Keratinocyte (primary cell): ENCODE measurements around the gene MAGEF1. TPM values are rescaled to one million over a fixed set of nuclear protein-coding genes. Genes with fewer than 3 reads are reported as not detected.

Source experiments
- DNase-seq: peaks from one replicate; pipeline ENCODE4 v3.0.0-alpha.2; 2011; ENCODE audit warnings: low read depth, missing footprints, low spot score
- FAIRE-seq: peaks from 2 replicates; lab custom pipeline; 2011; peaks lifted over from hg19 to GRCh38; lab: Jason Lieb, UNC
- H2AFZ ChIP-seq: 2 replicates; pipeline ENCODE4 v1.6.0; 2012; ENCODE audit warnings: low read length, control low read depth, inconsistent platforms; ENCODE audit not compliant: control insufficient read depth
- H3K27ac ChIP-seq: 2 replicates; pipeline ENCODE4 v1.5.1; 2011; ENCODE audit warnings: low read length; ENCODE audit not compliant: control insufficient read depth, insufficient read depth
- H3K27me3 ChIP-seq: 3 replicates; pipeline ENCODE4 v1.6.0; 2011; ENCODE audit warnings: low read length; ENCODE audit not compliant: control insufficient read depth, insufficient read depth; ENCODE audit errors: extremely low read depth
- H3K36me3 ChIP-seq, 2 experiments: 2 replicates in 1 of 2; 3 replicates in 1 of 2; pipeline ENCODE4 v1.5.1; 2011; ENCODE audit warnings: low read length in 2 of 2, mild to moderate bottlenecking in 1 of 2; ENCODE audit not compliant: control insufficient read depth in 2 of 2, insufficient read depth in 2 of 2; ENCODE audit errors: extremely low read depth in 1 of 2
- H3K4me1 ChIP-seq: 3 replicates; pipeline ENCODE4 v1.5.1; 2011; ENCODE audit warnings: low read length; ENCODE audit not compliant: control insufficient read depth, insufficient read depth; ENCODE audit errors: extremely low read depth
- H3K4me2 ChIP-seq: 3 replicates; pipeline ENCODE4 v1.6.0; 2011; ENCODE audit warnings: low read depth, low read length; ENCODE audit not compliant: control insufficient read depth, insufficient read depth; ENCODE audit errors: extremely low read depth
- H3K4me3 ChIP-seq, 3 experiments: fragments of 200-600 bp in 1 of 3; sonication (generic) in 1 of 3; 2 replicates in 2 of 3; 3 replicates in 1 of 3; pipeline ENCODE4 v1.5.1; 2011 to 2016; ENCODE audit warnings: low read length in 3 of 3, mild to moderate bottlenecking in 3 of 3, control low read depth in 2 of 3, inconsistent platforms in 1 of 3, low read depth in 1 of 3, mixed read lengths in 1 of 3, mixed run types in 1 of 3, moderate library complexity in 1 of 3; ENCODE audit not compliant: control insufficient read depth in 2 of 3, insufficient read depth in 2 of 3; ENCODE audit errors: extremely low read depth in 1 of 3
- H3K79me2 ChIP-seq: 2 replicates; pipeline ENCODE4 v1.6.0; 2012; ENCODE audit warnings: low read length; ENCODE audit not compliant: control insufficient read depth, insufficient read depth
- H3K9ac ChIP-seq: 3 replicates; pipeline ENCODE4 v1.6.0; 2011; ENCODE audit warnings: low read length; ENCODE audit not compliant: control insufficient read depth, insufficient read depth; ENCODE audit errors: extremely low read depth
- H3K9me1 ChIP-seq: 3 replicates; pipeline ENCODE4 v1.6.0; 2011; ENCODE audit warnings: low read length; ENCODE audit not compliant: control insufficient read depth, insufficient read depth; ENCODE audit errors: extremely low read depth
- H3K9me3 ChIP-seq: 2 replicates; pipeline ENCODE4 v1.5.1; 2012; ENCODE audit warnings: low read depth, low read length; ENCODE audit not compliant: control insufficient read depth
- H4K20me1 ChIP-seq: 3 replicates; pipeline ENCODE4 v1.6.0; 2011; ENCODE audit warnings: low read length; ENCODE audit not compliant: control insufficient read depth, insufficient read depth; ENCODE audit errors: extremely low read depth
- EZH2 ChIP-seq: IDR thresholded peaks from one replicate; pipeline ENCODE4 v1.6.1; 2012; ENCODE audit warnings: inconsistent platforms, mild to moderate bottlenecking, low read length, moderate library complexity
- dilution Hi-C: fragments of 300-500 bp; cut with MboI; formaldehyde crosslinking; loops from one replicate; pipeline ENCODE4 v1.7.0; 2020; ENCODE audit warnings: low sequenced_read_pairs; ENCODE audit not compliant: extremely low pct_ligation_motif_present
- polyA plus RNA-seq, 5 experiments: library from polyadenylated mRNA; depleted of rRNA in 3 of 5; stranded (reverse) in 3 of 5; stranded (forward) in 1 of 5; unstranded in 1 of 5; fragments of >200 nt; gene quantifications; 1 replicate in 1 of 5; 2 replicates in 3 of 5; 3 replicates in 1 of 5; pipeline versions ENCODE4 v1.2.1 to v1.2.3, GENCODE V29; 2011 to 2012; ENCODE audit warnings: missing spikeins in 2 of 5, low read depth in 1 of 5, low replicate concordance in 1 of 5
- TF ChIP-seq, protein P1 (sequence below), 3 experiments: IDR thresholded peaks in 1 of 3; conservative IDR thresholded peaks in 1 of 3; optimal IDR thresholded peaks in 1 of 3; 2 replicates in 2 of 3; 3 replicates in 1 of 3; pipeline versions ENCODE3 to v1.5.1; 2011; ENCODE audit warnings: low read length in 3 of 3, mild to moderate bottlenecking in 3 of 3, moderate library complexity in 2 of 3, control low read depth in 1 of 3, inconsistent platforms in 1 of 3; ENCODE audit not compliant: insufficient read depth in 2 of 3; ENCODE audit errors: extremely low read depth in 1 of 3

Gene MAGEF1
- polyA plus RNA-seq, 1 donor (not counting 4 experiments of a cell fraction or from before 2014, with no cell fraction given) = 11.8 TPM

DNA sequence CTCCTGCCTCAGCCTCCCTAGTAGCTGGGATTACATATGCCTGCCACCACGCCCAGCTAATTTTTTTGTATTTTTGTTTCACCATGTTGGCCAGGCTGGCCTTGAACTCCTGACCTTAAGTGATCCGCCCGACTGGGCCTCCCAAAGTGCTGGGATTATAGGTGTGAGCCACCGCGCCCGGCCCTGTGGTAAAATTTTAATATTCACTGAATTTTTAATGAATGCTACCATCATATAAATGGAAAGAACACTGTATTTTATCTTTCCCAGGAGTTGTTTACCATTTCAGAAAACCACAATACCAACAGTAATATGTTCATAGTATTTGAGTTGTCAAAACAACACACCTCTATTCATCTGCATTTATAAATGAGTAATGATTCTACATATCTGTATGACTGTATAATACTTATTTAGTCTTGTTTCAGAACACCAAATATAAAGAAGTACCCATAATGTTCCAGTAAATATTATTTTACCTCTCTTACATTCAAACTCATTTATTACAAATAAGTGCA lies 16.2 kb upstream of the MAGEF1 start:
- Histone ChIP-seq H3K9me3 (no peaks in the 10 kb centered on the region), H3K36me3 (no peaks in the 10 kb centered on the region), H3K4me1 (peaks cover 11% of the 10 kb centered on the region), H3K4me2 (no peak overlapping the region), H3K9me1 (no peaks in the 10 kb centered on the region), H3K27ac (no peak overlapping the region), H3K79me2 (no peaks in the 10 kb centered on the region), H3K9ac (no peak overlapping the region), H4K20me1 (no peaks in the 10 kb centered on the region), H3K4me3 (no peak overlapping the region), H2AFZ (no peak overlapping the region), H3K27me3 (no peaks in the 10 kb centered on the region)
- DNase-seq (no peak), FAIRE-seq (no peak)
- dilution Hi-C loops = no loop called here
- no peak for TF ChIP-seq EZH2
- TF ChIP-seq, protein P1, sequence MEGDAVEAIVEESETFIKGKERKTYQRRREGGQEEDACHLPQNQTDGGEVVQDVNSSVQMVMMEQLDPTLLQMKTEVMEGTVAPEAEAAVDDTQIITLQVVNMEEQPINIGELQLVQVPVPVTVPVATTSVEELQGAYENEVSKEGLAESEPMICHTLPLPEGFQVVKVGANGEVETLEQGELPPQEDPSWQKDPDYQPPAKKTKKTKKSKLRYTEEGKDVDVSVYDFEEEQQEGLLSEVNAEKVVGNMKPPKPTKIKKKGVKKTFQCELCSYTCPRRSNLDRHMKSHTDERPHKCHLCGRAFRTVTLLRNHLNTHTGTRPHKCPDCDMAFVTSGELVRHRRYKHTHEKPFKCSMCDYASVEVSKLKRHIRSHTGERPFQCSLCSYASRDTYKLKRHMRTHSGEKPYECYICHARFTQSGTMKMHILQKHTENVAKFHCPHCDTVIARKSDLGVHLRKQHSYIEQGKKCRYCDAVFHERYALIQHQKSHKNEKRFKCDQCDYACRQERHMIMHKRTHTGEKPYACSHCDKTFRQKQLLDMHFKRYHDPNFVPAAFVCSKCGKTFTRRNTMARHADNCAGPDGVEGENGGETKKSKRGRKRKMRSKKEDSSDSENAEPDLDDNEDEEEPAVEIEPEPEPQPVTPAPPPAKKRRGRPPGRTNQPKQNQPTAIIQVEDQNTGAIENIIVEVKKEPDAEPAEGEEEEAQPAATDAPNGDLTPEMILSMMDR (optimal IDR thresholded peaks at IDR 0.05 in 1 of 3, IDR thresholded peaks at IDR 0.05 in 1 of 3, conservative IDR thresholded peaks at IDR 0.05 in 1 of 3; ENCODE audit: extremely low read depth in 1 of 3, insufficient read depth in 2 of 3, low read length in 3 of 3) = no peak

DNA sequence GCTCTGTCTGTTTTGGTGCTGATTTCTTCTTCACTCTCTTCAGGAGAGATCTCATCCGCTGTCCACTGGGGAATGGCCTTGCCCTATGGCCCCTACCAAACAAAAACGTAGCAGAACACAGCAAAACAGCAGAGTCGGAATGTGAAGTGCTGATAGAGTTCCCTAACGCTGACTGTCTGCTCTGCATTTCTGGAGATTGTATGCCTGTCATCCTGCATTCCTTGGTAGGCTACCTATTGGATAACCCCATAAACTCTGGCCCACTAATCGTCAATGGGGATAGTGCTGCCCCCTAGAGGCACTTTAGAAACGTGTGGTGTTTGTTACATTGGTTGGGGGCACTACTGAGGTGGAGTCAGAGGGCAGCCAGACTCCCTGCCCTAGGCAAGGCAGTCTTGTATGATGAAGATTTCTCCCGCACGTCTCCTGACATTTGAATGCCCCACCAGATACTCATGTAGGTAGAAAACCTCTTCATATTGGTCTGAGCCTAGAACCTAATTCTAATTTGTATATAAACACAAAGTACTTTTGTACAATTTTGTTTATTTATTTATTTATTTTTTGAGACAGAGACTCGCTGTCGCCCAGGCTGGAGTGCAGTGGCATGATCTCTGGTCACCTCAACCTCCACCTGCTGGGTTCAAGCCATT lies 15.6 kb upstream of the MAGEF1 start:
- dilution Hi-C loops = no loop called here
- DNase-seq = no peak
- H3K4me1 ChIP-seq = peaks cover 6% of the 10 kb centered on the region
- no peaks in the 10 kb centered on the region for H3K9me3 ChIP-seq
- H3K4me2 ChIP-seq = no peak overlapping the region
- H4K20me1 ChIP-seq = no peaks in the 10 kb centered on the region
- H3K9me1 ChIP-seq = no peaks in the 10 kb centered on the region
- no peaks in the 10 kb centered on the region for H3K79me2 ChIP-seq
- FAIRE-seq = peak; percentile 91
- no peak for TF ChIP-seq EZH2
- TF ChIP-seq, protein P1 (optimal IDR thresholded peaks at IDR 0.05 in 1 of 3, IDR thresholded peaks at IDR 0.05 in 1 of 3, conservative IDR thresholded peaks at IDR 0.05 in 1 of 3; ENCODE audit: extremely low read depth in 1 of 3, insufficient read depth in 2 of 3, low read length in 3 of 3) = peak; percentile 73 to 90 (median 88)
- no peaks in the 10 kb centered on the region for H3K27me3 ChIP-seq
- no peak overlapping the region for H3K4me3 ChIP-seq
- no peak overlapping the region for H3K9ac ChIP-seq
- H2AFZ ChIP-seq = no peak overlapping the region
- no peak overlapping the region for H3K27ac ChIP-seq
- H3K36me3 ChIP-seq = no peaks in the 10 kb centered on the region
